ENCODE measurements around the gene ANKRD17.

GRCh38 chr4:73099143-73099542 is 159.5 kb downstream of the ANKRD17 start:
- TF ChIP-seq, protein P1, sequence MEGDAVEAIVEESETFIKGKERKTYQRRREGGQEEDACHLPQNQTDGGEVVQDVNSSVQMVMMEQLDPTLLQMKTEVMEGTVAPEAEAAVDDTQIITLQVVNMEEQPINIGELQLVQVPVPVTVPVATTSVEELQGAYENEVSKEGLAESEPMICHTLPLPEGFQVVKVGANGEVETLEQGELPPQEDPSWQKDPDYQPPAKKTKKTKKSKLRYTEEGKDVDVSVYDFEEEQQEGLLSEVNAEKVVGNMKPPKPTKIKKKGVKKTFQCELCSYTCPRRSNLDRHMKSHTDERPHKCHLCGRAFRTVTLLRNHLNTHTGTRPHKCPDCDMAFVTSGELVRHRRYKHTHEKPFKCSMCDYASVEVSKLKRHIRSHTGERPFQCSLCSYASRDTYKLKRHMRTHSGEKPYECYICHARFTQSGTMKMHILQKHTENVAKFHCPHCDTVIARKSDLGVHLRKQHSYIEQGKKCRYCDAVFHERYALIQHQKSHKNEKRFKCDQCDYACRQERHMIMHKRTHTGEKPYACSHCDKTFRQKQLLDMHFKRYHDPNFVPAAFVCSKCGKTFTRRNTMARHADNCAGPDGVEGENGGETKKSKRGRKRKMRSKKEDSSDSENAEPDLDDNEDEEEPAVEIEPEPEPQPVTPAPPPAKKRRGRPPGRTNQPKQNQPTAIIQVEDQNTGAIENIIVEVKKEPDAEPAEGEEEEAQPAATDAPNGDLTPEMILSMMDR (IDR thresholded peaks at IDR 0.05) = no peak
- TF ChIP-seq POLR2A (IDR thresholded peaks at IDR 0.05) = no peak

All from uterus (tissue), 2 donors.